GM23338 (cell line): ENCODE results near the gene CABLES2.

Source experiments
- CREB1 ChIP-seq: fragments of 250-450 bp; sonication (Bioruptor Pico); IDR thresholded peaks from 2 replicates; pipeline ENCODE4 v1.5.0; 2020; ENCODE audit warnings: low read depth, mild to moderate bottlenecking, moderate library complexity
- CTCF ChIP-seq, 2 experiments: fragments of 200-600 bp in 1 of 2; sonication (generic) in 1 of 2; conservative IDR thresholded peaks; 2 replicates each; pipeline versions ENCODE4 v1.5.1 to v1.6.1; 2016 to 2017; ENCODE audit warnings: antibody characterized with exemption in 2 of 2, low read depth in 2 of 2, mild to moderate bottlenecking in 2 of 2, moderate library complexity in 1 of 2
- ETS1 ChIP-seq: IDR thresholded peaks from 2 replicates; pipeline ENCODE4 v1.6.1; 2016; ENCODE audit warnings: antibody characterized with exemption

GRCh38 chr20:62415354-62416111 lies 8.4 kb upstream of the CABLES2 start:
- TF ChIP-seq CTCF (conservative IDR thresholded peaks at IDR 0.05; ENCODE audit: low read depth in 2 of 2) (no peak), ETS1 (no peak), CREB1 (CRISPR knock-in tag) (no peak)
